ENCODE measurements around the gene SLC7A8.

DNA sequence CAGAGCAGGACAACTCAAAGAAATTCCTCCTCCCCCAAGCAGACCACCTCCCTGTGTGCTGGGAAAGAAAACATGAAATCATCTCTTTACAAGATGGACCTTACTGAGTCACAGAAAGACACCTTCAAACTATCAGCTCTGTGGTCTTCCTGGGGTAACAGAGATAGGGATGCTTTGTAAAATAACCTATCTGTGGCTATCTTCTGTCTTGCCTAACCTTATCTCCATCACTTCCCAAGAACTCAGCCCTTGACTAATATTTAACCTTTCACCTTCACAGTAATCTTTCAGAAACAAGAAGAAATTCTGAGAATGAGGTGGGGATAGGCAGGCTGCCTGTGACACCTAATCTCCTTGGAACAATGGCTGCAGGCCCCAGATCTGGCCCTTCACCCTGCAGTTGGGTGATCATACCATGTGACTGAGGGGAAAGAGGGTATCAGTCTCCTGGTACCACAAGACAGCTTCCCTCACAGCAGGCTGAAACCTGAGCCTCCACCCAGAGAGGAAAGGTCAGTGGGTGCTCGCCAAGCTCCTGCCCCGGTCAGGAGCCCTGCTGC is 37.0 kb downstream of the SLC7A8 start:
- TF ChIP-seq, protein P1, sequence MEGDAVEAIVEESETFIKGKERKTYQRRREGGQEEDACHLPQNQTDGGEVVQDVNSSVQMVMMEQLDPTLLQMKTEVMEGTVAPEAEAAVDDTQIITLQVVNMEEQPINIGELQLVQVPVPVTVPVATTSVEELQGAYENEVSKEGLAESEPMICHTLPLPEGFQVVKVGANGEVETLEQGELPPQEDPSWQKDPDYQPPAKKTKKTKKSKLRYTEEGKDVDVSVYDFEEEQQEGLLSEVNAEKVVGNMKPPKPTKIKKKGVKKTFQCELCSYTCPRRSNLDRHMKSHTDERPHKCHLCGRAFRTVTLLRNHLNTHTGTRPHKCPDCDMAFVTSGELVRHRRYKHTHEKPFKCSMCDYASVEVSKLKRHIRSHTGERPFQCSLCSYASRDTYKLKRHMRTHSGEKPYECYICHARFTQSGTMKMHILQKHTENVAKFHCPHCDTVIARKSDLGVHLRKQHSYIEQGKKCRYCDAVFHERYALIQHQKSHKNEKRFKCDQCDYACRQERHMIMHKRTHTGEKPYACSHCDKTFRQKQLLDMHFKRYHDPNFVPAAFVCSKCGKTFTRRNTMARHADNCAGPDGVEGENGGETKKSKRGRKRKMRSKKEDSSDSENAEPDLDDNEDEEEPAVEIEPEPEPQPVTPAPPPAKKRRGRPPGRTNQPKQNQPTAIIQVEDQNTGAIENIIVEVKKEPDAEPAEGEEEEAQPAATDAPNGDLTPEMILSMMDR (IDR thresholded peaks at IDR 0.05; ENCODE audit: low read depth, low read length): no peak
- TF ChIP-seq EZH2phosphoT487 (IDR thresholded peaks at IDR 0.05; ENCODE audit: low read depth): no peak
